SK-N-SH (cell line): ENCODE data around the gene CASZ1.

Experiments used
- ELF1 ChIP-seq: IDR thresholded peaks from 2 replicates; pipeline ENCODE4 v1.4.0; 2012
- EP300 ChIP-seq, 2 experiments: IDR thresholded peaks; 2 replicates each; pipeline versions ENCODE4 v1.4.0 to v1.6.1; 2012; ENCODE audit warnings: borderline replicate concordance in 1 of 2, low read depth in 1 of 2, low read length in 1 of 2
- EZH2phosphoT487 ChIP-seq: fragments of 200-600 bp; sonication (generic); IDR thresholded peaks from 2 replicates; pipeline ENCODE4 v1.6.1; 2017; ENCODE audit warnings: low read depth, mixed run types, mild to moderate bottlenecking, antibody characterized with exemption, moderate library complexity, borderline replicate concordance
- MEF2A ChIP-seq: IDR thresholded peaks from 2 replicates; pipeline ENCODE4 v1.4.0; 2012; ENCODE audit warnings: low read depth, borderline replicate concordance
- MXI1 ChIP-seq: IDR thresholded peaks from 2 replicates; pipeline ENCODE4 v1.6.1; 2012; ENCODE audit warnings: mild to moderate bottlenecking, low read depth, low read length, improper control_type of control experiment
- POLR2AphosphoS5 ChIP-seq: IDR thresholded peaks from 2 replicates; pipeline ENCODE4 v1.6.1; 2012; ENCODE audit warnings: low read depth, low read length
- RAD21 ChIP-seq: IDR thresholded peaks from 2 replicates; pipeline ENCODE4 v1.6.1; 2012; ENCODE audit warnings: mild to moderate bottlenecking, low read length
- RCOR1 ChIP-seq: fragments of 150-350 bp; IDR thresholded peaks from 2 replicates; pipeline ENCODE4 v1.6.1; 2017; ENCODE audit warnings: antibody characterized with exemption, low read length
- RFX5 ChIP-seq: IDR thresholded peaks from 2 replicates; pipeline ENCODE4 v1.6.1; 2012; ENCODE audit warnings: mild to moderate bottlenecking, improper control_type of control experiment, low read length
- TAF1 ChIP-seq: IDR thresholded peaks from 2 replicates; pipeline ENCODE4 v1.6.1; 2012; ENCODE audit warnings: low read depth, mild to moderate bottlenecking, low read length, moderate library complexity, borderline replicate concordance
- YY1 ChIP-seq: IDR thresholded peaks from 2 replicates; pipeline ENCODE4 v1.4.0; 2012; ENCODE audit warnings: low read depth, mild to moderate bottlenecking
- TF ChIP-seq, protein P1 (sequence below): fragments of 200-600 bp; sonication (generic); IDR thresholded peaks from 2 replicates; pipeline ENCODE4 v1.6.1; 2017; ENCODE audit warnings: antibody characterized with exemption, mild to moderate bottlenecking, moderate library complexity
- TF ChIP-seq, protein P2 (sequence below): IDR thresholded peaks from 2 replicates; pipeline ENCODE4; 2012

DNA sequence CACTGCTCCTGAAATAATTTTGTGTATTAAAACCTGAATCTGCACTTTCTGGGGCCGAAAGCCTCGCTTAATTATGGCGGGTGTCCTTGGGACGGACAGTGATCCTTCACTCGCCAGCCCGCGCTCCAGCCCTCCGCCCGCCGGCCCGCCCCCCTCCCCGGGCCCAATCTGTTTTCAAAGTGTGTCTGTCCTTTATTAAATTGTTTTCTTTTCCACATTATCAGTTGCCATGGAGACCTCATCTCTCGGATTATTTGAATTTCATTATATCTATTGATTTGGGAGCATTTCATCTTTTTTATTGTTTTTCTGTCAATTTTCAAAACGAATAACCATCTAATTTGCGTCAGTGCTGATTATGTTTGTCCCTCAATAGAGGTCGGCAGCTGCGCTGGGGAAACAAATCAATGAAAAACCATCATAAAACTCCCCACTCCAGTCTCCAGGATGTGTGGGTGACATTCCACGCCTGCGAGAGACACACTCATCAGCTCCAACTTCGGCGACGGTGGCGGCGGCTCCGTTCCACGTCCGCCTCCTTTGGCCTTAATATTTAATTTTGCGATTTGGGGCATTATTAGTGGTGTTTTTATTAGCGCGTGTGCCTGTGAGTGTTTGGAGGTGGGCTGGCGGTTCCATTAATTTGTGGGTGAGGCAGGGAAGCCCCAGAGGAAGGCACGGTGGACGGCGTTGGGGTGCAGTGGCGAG, 123.9 kb downstream of the CASZ1 start:
- TF ChIP-seq, protein P1, sequence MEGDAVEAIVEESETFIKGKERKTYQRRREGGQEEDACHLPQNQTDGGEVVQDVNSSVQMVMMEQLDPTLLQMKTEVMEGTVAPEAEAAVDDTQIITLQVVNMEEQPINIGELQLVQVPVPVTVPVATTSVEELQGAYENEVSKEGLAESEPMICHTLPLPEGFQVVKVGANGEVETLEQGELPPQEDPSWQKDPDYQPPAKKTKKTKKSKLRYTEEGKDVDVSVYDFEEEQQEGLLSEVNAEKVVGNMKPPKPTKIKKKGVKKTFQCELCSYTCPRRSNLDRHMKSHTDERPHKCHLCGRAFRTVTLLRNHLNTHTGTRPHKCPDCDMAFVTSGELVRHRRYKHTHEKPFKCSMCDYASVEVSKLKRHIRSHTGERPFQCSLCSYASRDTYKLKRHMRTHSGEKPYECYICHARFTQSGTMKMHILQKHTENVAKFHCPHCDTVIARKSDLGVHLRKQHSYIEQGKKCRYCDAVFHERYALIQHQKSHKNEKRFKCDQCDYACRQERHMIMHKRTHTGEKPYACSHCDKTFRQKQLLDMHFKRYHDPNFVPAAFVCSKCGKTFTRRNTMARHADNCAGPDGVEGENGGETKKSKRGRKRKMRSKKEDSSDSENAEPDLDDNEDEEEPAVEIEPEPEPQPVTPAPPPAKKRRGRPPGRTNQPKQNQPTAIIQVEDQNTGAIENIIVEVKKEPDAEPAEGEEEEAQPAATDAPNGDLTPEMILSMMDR = no peak
- TF ChIP-seq EP300 (IDR thresholded peaks at IDR 0.05; ENCODE audit: borderline replicate concordance in 1 of 2, low read depth in 1 of 2, low read length in 1 of 2) (no peak), RAD21 (no peak), ELF1 (no peak), RCOR1 (no peak), POLR2AphosphoS5 (no peak), TAF1 (no peak), RFX5 (no peak), MXI1 (no peak), YY1 (no peak), MEF2A (no peak), EZH2phosphoT487 (no peak)
- TF ChIP-seq, protein P2, sequence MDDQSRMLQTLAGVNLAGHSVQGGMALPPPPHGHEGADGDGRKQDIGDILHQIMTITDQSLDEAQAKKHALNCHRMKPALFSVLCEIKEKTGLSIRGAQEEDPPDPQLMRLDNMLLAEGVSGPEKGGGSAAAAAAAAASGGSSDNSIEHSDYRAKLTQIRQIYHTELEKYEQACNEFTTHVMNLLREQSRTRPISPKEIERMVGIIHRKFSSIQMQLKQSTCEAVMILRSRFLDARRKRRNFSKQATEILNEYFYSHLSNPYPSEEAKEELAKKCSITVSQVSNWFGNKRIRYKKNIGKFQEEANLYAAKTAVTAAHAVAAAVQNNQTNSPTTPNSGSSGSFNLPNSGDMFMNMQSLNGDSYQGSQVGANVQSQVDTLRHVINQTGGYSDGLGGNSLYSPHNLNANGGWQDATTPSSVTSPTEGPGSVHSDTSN = no peak
